GM12878 (cell line): Measurements from ENCODE around the gene HADHA. TPM values are rescaled to one million over a fixed set of nuclear protein-coding genes. Genes with fewer than 3 reads are reported as not detected.
A peak's percentile ranks its signal among the peaks of the same experiment; 100 is the strongest.

ENCODE experiments used
- ATAC-seq: fragments of 200-7000 bp; cut with Tn5 transposase; 3 replicates; pipeline ENCODE4 v1.9.1; 2020; ENCODE audit warnings: mild to moderate bottlenecking, moderate library complexity
- BruUV-seq: library from RNA; stranded (reverse); fragments of 400-500 nt; replicated peaks from 2 replicates; lab custom pipeline; 2021; lab: Mats Ljungman, UMichigan
- CTCF ChIA-PET: fragments of 300-600 bp; sonication (Branson Sonifier 250); formaldehyde crosslinking; extraction: SDS; loops from one replicate; lab custom pipeline; 2021; ENCODE audit warnings: inconsistent platforms; lab: Yijun Ruan, JAX
- POLR2A ChIA-PET: fragments of 350-600 bp; formaldehyde crosslinking; extraction: SDS; loops from one replicate; lab custom pipeline; 2021; ENCODE audit warnings: inconsistent platforms; lab: Charles Lee
- RAD21 ChIA-PET: fragments of 300-600 bp; sonication (Branson Sonifier 250); formaldehyde crosslinking; loops from one replicate; lab custom pipeline; 2023; ENCODE audit warnings: antibody characterized with exemption; ENCODE audit not compliant: unreplicated experiment; lab: Charles Lee
- SMC1A ChIA-PET: fragments of 300-600 bp; sonication (Branson Sonifier 250); formaldehyde crosslinking; loops from one replicate; lab custom pipeline; 2023; ENCODE audit not compliant: unreplicated experiment, uncharacterized antibody; lab: Charles Lee
- DNase-seq: peaks from one replicate; pipeline ENCODE4 v3.0.0-alpha.2; 2011; ENCODE audit warnings: low read depth, low spot score
- FAIRE-seq: peaks from 3 replicates; lab custom pipeline; 2011; peaks lifted over from hg19 to GRCh38; lab: Jason Lieb, UNC
- H2AFZ ChIP-seq: 2 replicates; pipeline ENCODE4 v1.6.0; 2011; ENCODE audit warnings: low read depth, low read length, control low read depth; ENCODE audit not compliant: control insufficient read depth
- H3K27ac ChIP-seq: 2 replicates; pipeline ENCODE4 v1.5.1; 2011; ENCODE audit warnings: control low read depth; ENCODE audit not compliant: control insufficient read depth, insufficient read depth
- H3K27me3 ChIP-seq, 2 experiments: replicated peaks in 1 of 2; 2 replicates each; pipeline versions ENCODE4 v1.6.0 to v1.6.1; 2011; ENCODE audit warnings: low read length in 1 of 2; ENCODE audit not compliant: control insufficient read depth in 2 of 2, insufficient read depth in 2 of 2
- H3K36me3 ChIP-seq, 2 experiments: 2 replicates each; pipeline ENCODE4 v1.5.1; 2011; ENCODE audit warnings: low read length in 1 of 2; ENCODE audit not compliant: control insufficient read depth in 2 of 2, insufficient read depth in 2 of 2
- H3K4me1 ChIP-seq: 2 replicates; pipeline ENCODE4 v1.6.1; 2011; ENCODE audit warnings: mild to moderate bottlenecking, low read length, moderate library complexity, mixed read lengths; ENCODE audit not compliant: control insufficient read depth, insufficient read depth
- H3K4me2 ChIP-seq: 2 replicates; pipeline ENCODE4 v1.6.0; 2011; ENCODE audit warnings: control low read depth; ENCODE audit not compliant: control insufficient read depth, insufficient read depth
- H3K4me3 ChIP-seq: fragments of 200-600 bp; sonication (generic); 2 replicates; pipeline ENCODE4 v1.5.1; 2016
- H3K79me2 ChIP-seq: 2 replicates; pipeline ENCODE4 v1.6.0; 2011; ENCODE audit warnings: low read length; ENCODE audit not compliant: control insufficient read depth, insufficient read depth
- H3K9ac ChIP-seq: 2 replicates; pipeline ENCODE4 v1.8.0; 2011; ENCODE audit warnings: low read length, control low read depth, mixed read lengths; ENCODE audit not compliant: control insufficient read depth, insufficient read depth
- H3K9me3 ChIP-seq: replicated peaks from 3 replicates; pipeline ENCODE4 v1.5.1; 2011; ENCODE audit warnings: mild to moderate bottlenecking, low read length; ENCODE audit not compliant: control insufficient read depth, insufficient read depth
- H4K20me1 ChIP-seq: 2 replicates; pipeline ENCODE4 v1.6.0; 2011; ENCODE audit not compliant: control insufficient read depth, insufficient read depth
- HDAC6 ChIP-seq: fragments of 200-600 bp; sonication (generic); IDR thresholded peaks from one replicate; pipeline ENCODE4 v1.8.0; 2017; ENCODE audit warnings: antibody characterized with exemption; ENCODE audit not compliant: unreplicated experiment
- MYC ChIP-seq: IDR thresholded peaks from 2 replicates; pipeline ENCODE4 v1.6.1; 2011; ENCODE audit warnings: mild to moderate bottlenecking, low read length, moderate library complexity, inconsistent platforms; ENCODE audit not compliant: insufficient read depth, insufficient replicate concordance, insufficient read length, severe bottlenecking
- WGBS: methylation state at CpG from one replicate; pipeline ENCODE4 v1.1.6; 2016; ENCODE audit warnings: low lambda C conversion rate; ENCODE audit not compliant: insufficient replicate concordance, insufficient coverage; ENCODE audit errors: missing lambda C conversion rate; 5-methylcytosine and 5-hydroxymethylcytosine counted together
- in situ Hi-C: fragments of 300-500 bp; cut with MboI; formaldehyde crosslinking; loops from 9 replicates; pipeline ENCODE4 v1.14.3; 2018; ENCODE audit warnings: mixed read lengths
- intact Hi-C: fragments of 100-400 bp; cut with micrococcal nuclease; formaldehyde crosslinking; loops from one replicate; pipeline ENCODE4 v1.14.2; 2022; ENCODE audit not compliant: unreplicated experiment
- polyA plus RNA-seq, 11 experiments: library from polyadenylated mRNA; depleted of rRNA in 4 of 11; unstranded in 6 of 11; stranded (reverse) in 5 of 11; fragments of >200 nt; fragmentation: Nextera tagmentation in 4 of 11; fragmentation: Illumina TruSeq in 1 of 11; extraction: Ambion mirVana in 4 of 11; extraction: Trizol in 1 of 11; gene quantifications; 1 replicate in 1 of 11; 2 replicates in 10 of 11; pipeline versions ENCODE4 v1.2.1 to v1.2.3, GENCODE V29; 2011 to 2016; ENCODE audit warnings: inconsistent platforms in 2 of 11, missing spikeins in 2 of 11, low read depth in 1 of 11
- total RNA-seq, 4 experiments: library from RNA; depleted of rRNA in 3 of 4; stranded (reverse); fragments of >200 nt in 3 of 4; fragmentation: Illumina TruSeq in 1 of 4; extraction: Trizol in 1 of 4; gene quantifications; 2 replicates each; pipeline versions ENCODE4 v1.2.1 to v1.2.3, GENCODE V29; 2013 to 2021
- TF ChIP-seq, protein P1 (sequence below): fragments of 450-650 bp; IDR thresholded peaks from 2 replicates; pipeline ENCODE4 v1.6.1; 2016; ENCODE audit warnings: mild to moderate bottlenecking

The HADHA gene
- total and polyA plus RNA-seq, 10 of the 15 experiments (the other 5 are each of a cell fraction or from before 2014, with no cell fraction given), result 109 to 207 (median 165) TPM

GRCh38 chr2:26185304-26185928, 59.0 kb downstream of the HADHA start:
- ATAC-seq, result no peak; the same call in 2 of the 3 replicates

More at GRCh38 chr2:26185304-26185928, 59.0 kb downstream of the HADHA start:
- no peak for DNase-seq
- ChIA-PET CTCF (interaction anchor here (0.6 to 1.8 kb wide), 5 partner anchors 10 to 305 kb away, joined by 3 to 5 read pairs (median 4); no protein-coding TSS in a partner anchor), POLR2A (no interaction called here), RAD21 (interaction anchor here (1.0 kb wide), 1 partner anchor 162 kb away, joined by 3 read pairs; no protein-coding TSS in a partner anchor), SMC1A (interaction anchor here (0.8 to 1.5 kb wide), 2 partner anchors 14 to 58 kb away, joined by 3 read pairs; no protein-coding TSS in a partner anchor)
- no peaks in the 10 kb centered on the region for H3K4me1 ChIP-seq
- H3K79me2 ChIP-seq, result no peaks in the 10 kb centered on the region
- intact Hi-C loops (no loop called here), in situ Hi-C loops (no loop called here)
- H3K36me3 ChIP-seq, result peaks cover 0 to under 1% of the 10 kb centered on the region in 2 experiments; a peak in 1 of 4 replicates
- H3K9me3 ChIP-seq, result no peaks in the 10 kb centered on the region
- 54% methylated on average over 18 of the region's 20 CpGs for WGBS
- peak overlapping the region; percentile 79 for H2AFZ ChIP-seq
- TSS peak; percentile 65 for BruUV-seq
- peak overlapping the region; percentile 35 for H3K9ac ChIP-seq
- no peak overlapping the region for H3K27ac ChIP-seq
- no peak for FAIRE-seq
- H3K27me3 ChIP-seq, result peaks cover 0 to 5% of the 10 kb centered on the region in 2 experiments; a peak in 1 of 4 replicates
- peak overlapping the region; percentile 89; the same call in 1 of the 2 replicates for H3K4me2 ChIP-seq
- H4K20me1 ChIP-seq, result no peaks in the 10 kb centered on the region
- TF ChIP-seq HDAC6 (peak; percentile 12), MYC (no peak)
- TF ChIP-seq, protein P1, sequence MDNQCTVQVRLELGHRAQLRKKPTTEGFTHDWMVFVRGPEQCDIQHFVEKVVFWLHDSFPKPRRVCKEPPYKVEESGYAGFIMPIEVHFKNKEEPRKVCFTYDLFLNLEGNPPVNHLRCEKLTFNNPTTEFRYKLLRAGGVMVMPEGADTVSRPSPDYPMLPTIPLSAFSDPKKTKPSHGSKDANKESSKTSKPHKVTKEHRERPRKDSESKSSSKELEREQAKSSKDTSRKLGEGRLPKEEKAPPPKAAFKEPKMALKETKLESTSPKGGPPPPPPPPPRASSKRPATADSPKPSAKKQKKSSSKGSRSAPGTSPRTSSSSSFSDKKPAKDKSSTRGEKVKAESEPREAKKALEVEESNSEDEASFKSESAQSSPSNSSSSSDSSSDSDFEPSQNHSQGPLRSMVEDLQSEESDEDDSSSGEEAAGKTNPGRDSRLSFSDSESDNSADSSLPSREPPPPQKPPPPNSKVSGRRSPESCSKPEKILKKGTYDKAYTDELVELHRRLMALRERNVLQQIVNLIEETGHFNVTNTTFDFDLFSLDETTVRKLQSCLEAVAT, result peak; percentile 46; the same call in 1 of the 2 replicates
- H3K4me3 ChIP-seq, result peak overlapping the region; percentile 68
